HG02852 (cell line): ENCODE measurements around the gene DDX52.
"Not testable (repeated sequence)": the region's sequence is repeated elsewhere in the genome, so short reads cannot be mapped to it uniquely, and the experiment has no call there.

Experiments used
- ATAC-seq: cut with Tn5 transposase; IDR thresholded peaks from one replicate; pipeline ENCODE4 v1.9.1; 2021; ENCODE audit warnings: mild to moderate bottlenecking, moderate library complexity; ENCODE audit not compliant: unreplicated experiment

DDX52 gene

DNA sequence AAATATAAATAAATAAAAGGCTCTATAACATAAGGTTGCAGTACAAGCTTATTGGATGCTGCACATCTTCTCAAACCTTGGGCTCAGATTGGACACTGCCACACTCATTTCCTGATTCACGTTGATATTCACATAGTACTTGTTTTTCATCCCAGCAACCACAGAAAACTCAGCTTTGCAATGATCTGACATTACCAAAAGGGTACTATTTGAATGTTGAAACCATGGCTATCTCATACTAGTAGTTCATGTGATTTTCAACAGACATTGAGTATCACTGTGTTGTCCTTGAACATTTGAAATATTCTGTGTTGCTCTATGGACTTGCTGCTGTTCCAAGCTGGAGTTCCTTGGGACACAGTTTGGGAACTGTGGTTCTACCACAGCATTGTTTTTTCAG, 14.0 kb upstream of the DDX52 start:
- no peak for ATAC-seq

DNA sequence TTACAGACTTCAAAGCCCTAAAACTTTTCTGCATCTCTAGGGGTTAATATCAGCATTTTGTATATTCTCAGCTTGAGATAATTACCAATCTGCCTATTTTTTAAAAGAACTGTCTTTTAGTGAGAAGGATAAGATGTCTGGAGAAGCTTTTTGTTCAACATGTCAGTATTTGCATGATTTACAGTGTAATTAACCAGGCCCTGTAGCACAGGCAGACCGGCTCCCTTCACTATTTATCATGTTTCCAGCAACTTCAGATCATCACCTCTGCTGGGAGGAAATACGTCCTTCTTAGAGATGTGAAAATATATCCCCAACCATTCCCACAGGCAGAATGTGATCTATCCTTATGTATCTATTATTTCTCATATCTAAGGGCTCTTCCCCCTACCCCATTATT, 8.6 kb upstream of the DDX52 start:
- ATAC-seq: no peak

DNA sequence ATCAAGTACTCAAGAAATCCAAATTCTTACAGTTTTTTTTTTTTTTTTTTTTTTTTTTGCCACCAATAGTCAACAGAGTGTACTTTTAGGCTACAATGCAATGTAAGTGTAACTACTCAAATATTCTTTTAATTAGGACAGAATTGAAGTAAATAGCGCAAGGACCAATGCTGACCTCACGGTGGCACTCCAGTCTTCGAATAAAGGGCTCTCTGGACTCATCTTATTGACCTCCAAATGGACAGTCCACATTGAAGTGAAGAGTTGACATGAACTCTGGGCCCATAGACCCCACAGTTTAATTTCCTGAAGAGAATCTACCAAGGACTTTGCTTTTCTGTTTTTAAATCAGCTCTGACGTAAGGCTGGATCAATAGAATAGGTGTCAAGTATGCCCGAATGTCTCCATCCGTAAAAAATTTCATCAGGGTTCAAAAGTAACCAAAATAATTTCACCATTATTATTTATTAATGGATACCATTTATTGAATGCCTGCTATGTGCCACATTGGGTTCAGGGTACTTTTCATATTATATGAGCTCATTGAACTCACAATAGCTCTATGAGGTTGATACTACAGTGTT, 7.3 kb upstream of the DDX52 start:
- no peak for ATAC-seq

DNA sequence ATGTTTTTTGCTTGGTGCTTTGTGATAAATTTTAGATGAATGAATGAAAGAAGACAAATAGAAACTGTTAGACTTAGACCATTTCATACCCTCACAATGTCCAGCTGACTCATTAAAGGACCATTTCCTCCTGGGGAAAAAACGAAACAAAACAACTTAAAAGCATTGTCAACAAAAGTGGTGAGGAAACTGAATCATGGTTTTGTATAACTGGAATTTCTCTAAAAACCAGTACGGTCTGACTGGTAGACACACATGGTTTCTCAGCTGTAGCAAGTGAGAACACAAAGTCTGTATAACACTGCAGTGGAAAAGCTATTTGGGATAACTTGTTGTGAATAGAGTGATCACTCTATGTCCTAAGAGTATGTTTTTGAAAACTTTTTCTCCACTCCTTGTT, 5.3 kb upstream of the DDX52 start:
- no peak for ATAC-seq

DNA sequence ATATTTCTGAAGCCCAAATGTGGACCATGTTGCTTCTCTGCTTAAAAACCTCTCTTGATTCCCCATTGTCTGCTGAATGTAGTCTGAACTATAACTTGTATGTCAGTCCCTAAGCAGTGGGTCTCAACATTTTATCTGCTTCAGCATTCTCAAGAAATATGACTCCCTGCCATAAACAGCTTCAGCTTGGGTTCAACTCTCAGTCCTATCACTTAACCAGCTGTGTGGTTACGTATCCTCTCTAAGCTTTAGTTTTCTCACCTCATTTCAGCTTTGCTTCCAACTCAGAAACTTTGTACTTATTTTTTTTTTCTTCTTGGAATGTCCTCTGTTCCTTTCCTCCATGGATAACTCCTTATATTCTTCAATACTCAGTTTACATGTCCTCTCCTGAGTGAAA, 4.6 kb upstream of the DDX52 start:
- ATAC-seq: no peak

DNA sequence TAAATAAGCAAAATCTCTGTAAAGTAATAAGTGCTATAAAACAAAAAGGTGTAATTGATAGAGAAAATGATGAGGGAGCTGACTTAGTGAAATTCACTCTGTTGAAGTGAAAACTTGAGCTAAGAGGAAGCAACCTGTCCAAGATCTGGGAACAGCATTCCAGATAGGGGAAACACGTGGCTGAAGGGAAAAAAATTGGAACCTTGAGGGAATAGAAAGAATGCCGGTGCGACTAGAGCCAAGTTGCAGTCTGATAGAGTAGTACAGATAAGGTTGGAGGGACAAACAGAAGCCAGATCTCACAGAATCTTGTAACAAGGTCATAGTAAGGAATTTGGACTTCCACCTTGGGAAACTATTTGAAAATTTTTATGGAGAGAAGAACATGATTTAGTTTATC, 623 bp upstream of the DDX52 start:
- no peak for ATAC-seq

DNA sequence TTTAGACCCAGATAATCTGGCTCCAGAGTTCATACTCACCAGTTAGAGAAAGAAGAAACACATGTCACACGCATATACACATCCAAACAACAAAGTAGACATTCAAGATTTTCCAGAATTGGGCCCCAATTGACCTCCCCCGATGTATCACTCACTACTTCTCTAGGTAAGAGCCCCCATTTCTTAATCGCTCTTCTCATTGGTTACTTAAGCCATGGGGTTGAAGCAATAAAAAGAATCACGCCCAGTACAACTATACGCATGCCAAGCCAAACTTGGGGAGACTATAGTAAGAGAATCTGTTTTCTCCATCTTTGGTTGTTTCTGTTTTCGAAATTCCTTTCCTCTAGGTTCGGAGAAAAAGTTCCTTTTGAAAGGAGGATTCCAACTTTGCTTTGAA, 565 bp downstream of the DDX52 start:
- no peak for ATAC-seq

DNA sequence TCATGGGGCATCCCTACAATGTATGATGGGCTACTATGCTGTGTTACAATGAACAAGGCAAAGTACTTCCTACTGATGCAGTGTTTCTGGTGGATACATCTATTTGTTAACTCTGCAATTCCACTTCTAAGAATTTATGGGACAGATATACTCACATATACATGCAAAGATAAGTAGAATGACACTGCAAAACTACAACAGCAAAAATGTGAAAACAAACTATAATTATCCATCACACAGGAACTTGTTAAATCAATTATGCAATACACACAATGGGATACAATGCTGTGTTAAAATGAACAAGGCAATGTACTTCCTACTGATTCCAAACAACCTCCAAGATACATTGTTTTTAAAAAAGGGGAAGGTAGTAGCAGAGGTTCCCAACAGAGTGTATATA, 3.2 kb downstream of the DDX52 start:
- ATAC-seq: no peak

DNA sequence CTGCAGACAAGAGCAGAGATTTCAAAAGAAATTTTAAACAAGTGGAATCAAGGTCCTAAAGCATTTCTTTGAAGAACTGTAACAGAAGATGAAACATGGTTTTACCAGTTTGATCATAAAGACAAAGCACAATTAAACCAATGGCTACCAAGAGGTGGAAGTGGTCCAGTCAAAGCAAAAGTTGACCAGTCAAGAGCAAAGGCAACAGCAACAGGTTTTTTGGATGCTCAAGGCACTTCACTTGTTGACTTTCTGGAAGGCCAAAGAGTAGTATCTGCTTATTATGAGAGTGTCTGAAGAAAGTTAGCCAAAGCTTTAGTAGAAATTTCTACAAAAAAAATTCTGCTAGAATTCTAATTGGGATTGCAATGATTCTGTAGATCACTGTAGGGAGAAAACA, 5.3 kb downstream of the DDX52 start:
- ATAC-seq: no peak

DNA sequence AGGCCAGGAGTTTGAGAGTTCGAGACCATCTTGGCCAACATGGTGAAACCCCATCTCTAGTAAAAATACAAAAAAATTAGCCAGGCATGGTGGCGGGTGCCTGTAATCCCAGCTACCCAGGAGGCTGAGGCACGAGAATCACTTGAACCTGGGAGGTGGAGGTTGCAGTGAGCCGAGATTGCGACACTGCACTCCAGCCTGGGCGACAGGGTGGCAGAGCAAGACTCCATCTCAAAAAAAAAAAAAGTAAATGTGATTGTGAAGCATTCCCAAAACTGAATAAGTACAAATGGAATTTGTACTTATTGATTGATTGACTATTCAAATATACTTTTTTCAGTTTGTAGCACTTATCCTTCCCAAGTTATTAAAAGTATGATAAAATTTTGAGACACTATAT, 26.8 kb downstream of the DDX52 start:
- ATAC-seq: not testable (repeated sequence)

DNA sequence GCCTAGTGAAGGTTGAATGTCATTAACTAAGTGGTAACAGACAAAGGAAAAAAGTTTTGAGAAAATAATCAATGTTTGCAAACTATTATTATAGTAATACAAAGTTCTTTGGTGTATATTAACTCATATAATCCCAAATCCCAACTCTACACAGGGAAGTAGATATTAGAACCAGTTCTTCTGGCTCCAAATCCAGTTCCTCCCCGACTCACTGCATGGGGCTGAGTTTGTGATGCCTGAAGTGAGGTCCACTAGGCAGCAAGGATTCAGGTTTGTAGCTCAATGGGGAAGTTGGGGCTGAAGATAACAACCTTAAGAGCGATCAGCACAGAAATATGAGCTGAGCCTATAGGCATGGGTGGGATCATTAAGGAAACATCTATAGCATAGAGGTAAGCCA, 28.4 kb downstream of the DDX52 start:
- ATAC-seq: no peak

DNA sequence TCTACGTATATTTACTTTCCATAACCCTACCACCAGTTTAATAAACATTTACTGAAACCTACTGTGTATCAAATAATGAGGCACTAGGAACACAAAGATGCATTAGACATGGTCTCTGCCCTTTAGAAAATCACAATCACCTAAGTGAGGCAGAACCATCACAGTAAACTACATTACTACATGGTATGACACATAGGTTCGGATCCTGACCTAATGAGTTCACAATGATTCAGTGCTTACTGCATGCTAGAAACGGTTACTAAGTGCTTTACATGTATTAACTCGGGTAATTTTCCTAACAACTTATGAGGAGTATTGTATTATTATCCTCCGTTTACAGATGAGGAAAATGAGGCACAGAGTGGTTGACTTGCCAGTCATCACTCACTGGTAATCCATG, 28.9 kb downstream of the DDX52 start:
- no peak for ATAC-seq

DNA sequence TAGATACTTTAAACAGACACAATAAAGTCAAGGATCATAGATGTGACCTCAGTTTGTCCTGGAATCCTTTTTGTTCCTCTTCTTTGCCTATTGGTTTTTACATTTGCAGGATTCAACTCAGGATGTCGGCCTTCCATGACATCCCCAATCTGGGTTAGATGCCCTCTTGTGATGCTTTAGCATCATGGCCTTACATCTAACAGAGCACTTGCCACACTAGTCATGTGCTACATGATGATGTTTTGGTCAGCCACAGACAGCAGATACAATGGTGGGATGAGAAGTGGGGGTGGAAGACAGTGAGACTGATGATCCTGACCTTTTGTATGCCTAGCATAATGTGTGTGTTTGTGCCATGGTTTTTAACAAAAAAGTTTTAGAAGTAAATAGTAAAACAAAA, 32.3 kb downstream of the DDX52 start:
- ATAC-seq: no peak

DNA sequence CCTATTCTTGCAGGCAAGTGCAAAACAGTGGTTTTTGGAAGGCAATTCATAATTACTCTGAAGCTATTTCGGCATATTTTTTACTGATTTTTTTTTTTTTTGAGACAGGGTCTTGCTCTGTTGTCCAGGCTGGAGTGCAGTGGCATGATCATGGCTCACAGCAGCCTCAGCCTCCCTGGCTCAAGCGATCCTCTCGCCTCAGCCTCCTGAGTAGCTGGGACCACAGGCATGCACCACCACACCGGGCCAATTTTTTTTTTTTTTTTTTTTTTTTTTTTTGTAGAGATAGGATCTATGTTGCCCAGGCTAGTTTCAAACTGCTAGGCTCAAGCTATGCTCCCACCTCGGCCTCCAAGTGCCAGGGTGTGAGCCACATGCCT, 33.2 kb downstream of the DDX52 start:
- not testable (repeated sequence) for ATAC-seq

DNA sequence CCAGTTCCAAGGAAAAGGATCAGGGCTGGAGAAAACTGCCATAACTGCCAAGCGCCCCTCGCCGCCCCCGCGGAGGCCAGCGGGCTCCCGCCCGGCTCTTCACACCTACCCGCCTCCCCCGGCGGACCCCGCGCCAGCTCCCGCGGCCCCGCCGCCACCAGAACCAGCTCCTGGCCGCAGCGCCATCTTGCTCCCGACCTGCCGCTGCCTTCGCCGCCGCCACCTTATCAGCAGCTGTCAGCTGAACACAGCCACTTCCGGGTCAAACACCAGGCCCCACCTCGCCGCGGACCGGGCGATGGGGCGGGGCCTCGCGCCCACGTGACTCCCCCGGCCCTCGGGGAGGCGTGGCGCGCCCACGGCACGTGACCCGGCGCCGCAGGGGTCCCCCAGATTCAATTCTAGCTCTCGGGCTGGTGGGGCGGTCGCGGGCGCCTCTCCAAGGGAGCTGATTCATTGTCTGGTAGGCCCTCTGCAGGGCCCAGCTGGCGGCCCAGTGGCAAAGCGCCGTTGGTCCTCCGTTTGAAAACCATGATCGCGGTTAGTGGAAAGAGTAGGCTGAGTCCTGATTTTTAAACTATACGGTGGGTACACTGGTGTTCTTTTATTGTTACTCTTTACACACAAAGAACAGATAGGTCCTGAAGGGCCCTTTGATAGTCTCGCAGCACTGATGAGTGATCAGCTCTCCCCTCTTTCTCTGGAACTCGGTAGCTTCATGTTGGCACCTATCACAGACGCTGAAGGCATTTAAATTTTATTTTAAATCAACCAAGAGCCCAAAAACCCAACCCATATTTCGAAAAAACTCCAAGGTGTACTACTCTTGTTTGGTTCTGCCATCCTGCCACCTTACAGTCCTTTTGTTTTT, 33.8 kb downstream of the DDX52 start, which contains the start of gene SYNRG:
TSS of gene SYNRG (minus strand) at position 249 of the 871 bp plus-strand sequence. CDS start at position 186, 63 bp downstream.
- peak; percentile 86 for ATAC-seq

DNA sequence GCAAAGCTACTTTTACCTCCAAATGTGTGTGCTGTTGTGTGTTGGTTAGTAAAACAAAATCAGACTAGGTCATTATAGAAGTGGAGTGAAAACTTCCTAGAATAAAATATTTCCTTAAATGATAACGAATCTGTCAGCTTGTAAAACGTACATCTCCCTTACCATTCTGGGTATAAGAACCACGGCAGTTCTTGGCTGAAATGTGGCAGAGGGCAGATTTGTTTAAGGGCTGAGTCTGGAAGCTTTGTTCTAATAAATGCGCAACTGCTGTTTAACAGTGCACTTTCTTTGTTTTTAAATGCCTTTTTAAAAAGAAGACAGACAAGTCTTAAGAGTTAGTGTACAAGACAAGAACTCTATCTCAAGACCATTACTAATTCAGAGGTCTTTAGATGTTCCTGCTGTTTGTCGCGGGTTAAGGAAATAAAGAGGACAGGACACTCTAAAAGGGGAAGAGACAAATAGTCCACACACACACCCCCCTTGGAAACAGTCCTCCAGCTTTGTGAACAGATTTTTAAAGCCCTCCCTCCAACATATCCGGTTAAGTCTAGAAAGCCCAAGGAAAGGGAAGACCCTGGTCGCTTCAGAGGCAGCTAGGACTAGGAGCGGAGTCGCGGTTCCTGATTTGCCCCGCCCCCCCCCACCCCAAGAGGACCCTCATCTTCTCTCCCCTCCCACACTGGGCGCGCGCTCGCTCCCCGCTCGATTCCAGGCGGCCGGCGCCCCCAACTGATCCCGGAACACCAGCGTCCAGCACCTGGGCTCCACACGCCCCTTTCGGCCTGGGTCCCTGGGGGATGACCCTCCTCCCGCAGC, 34.7 kb downstream of the DDX52 start:
- ATAC-seq: no peak

DNA sequence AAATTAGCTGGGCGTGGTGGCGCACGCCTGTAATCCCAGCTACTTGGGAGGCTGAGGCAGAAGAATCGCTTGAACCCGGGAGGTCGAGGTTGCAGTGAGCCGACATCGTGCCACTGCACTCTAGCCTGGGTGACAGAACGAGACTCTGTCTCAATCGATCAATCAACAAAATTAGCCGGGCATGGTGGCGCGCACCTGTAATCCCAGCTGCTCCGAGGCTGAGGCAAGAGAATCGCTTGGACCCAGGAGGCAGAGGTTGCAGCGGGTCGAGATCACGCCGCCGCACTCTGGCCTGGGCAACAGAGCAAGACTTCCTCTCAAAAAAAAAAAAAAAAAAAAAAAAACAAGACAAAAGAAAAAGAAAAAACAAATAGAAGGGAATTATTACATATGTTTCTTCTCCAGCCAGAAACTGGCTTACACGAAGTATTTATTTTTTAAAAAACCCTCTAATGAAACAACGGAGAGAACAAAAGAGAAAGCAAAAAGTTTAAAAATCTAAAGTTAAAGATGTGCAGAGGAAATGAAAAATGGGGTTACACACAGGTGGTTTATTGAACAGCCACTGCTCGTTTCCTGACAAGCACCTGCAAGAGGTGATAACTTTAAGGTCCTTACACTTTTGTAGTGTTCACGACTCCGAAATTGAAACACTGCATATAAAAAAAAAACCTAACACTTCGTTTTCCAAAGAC, 35.5 kb downstream of the DDX52 start:
- ATAC-seq: no peak

DNA sequence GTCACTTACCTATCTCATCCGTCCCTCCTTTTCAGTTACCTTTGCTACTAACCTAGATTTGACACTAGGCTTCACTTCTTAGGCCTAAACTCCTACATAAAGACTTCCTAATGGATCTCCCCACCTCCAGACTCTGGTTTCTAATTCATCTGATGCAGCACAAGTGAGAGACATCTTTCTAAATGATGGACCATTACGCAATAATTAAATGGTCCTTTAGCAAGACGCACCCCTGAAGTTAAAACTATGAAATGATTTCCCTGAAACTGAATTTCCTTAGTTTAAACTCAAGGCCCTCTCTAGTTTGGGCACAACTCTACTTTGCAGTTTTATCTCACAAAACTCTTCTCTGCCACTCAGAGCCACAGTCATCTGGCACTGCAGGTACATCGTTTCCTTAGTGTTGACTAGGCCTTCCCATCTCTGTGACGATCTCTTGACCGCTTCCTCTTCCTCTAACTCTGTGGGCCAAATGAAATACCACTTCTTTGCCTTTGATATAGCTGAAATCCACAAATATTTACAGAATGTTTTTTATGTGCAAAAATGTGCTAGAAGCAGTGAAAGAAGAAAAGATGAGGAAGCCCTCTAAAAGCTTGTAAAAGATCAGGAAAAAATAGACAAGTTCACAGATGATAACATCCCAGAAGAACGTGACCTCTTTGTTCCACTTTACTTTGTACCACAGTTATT, 37.3 kb downstream of the DDX52 start:
- ATAC-seq: no peak

DNA sequence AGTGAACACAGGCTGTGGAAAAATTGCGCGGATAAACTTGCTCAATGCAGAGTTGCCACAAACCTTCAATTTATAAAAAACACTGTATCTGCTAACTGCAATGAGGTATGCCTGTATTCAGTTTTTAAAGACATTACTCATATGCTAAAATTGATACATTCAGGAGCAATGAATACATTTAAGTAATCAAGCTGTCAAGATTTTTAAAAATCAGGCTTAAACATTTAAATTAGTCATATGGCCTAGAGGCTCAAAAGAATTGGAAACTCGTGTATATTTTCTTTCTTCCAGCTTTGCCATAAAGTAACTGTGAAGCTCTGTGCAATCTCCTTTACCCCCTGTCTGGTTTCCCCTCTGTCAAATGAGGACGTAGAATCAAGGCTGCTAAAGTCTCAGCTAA, 38.2 kb downstream of the DDX52 start:
- ATAC-seq: no peak

DNA sequence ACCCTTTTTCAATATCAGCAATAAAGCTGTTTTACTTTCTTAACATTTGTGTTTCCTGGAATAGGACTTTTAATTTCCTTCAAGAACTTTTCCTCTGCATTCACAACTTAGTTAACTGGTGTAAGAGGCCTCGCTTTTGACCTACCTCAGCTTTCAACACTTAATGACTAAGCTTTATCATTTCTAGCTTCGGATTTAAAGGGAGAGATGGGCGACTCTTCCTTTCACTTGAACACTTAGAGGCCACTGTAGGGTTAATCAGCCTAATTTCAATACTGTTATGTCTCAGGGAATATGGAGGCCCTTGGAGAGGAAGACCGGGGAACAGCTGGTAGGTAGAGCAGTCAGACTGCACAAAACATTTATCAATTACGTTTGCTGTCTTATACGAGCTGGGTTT, 38.7 kb downstream of the DDX52 start:
- no peak for ATAC-seq

DNA sequence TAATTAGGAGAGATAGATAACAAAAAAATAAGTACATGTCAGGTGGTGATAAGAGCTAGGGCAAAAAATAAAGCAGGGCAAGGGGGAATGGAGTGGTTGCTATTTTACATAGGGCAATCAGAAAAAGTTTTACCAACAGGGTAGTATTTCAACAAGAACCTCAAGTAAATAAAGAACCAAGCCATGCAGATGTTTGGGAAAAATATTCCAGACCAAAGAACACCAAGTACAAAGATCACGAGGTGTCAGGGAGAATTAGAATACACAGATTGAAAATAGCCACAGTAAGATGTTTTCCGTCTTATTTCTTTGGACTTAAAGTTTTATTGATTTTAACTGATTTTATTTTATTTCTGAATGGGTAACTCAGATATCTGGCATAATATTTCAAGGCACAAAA, 45.1 kb downstream of the DDX52 start:
- ATAC-seq: no peak
